OCI-LY7 (cell line): ENCODE results near the gene IPO4.

Source experiments
- CTCF ChIP-seq: fragments of 200-600 bp; sonication (generic); conservative IDR thresholded peaks from 2 replicates; pipeline ENCODE4 v1.5.1; 2014; ENCODE audit warnings: mild to moderate bottlenecking, antibody characterized with exemption, low read length, moderate library complexity, mixed read lengths
- EZH2phosphoT487 ChIP-seq: fragments of 200-600 bp; sonication (generic); IDR thresholded peaks from 2 replicates; pipeline ENCODE4 v1.6.1; 2018; ENCODE audit warnings: low read depth, borderline replicate concordance, mild to moderate bottlenecking, mixed run types, antibody characterized with exemption, low read length, moderate library complexity, mixed read lengths

GRCh38 chr14:24171422-24172260, 17.0 kb downstream of the IPO4 start, which contains the start of gene REC8:
- TF ChIP-seq CTCF = no peak
- TF ChIP-seq EZH2phosphoT487 = no peak
